Upper lobe of right lung (tissue), 1 donor: ENCODE data around the gene EGR2. TPM values are rescaled to one million over a fixed set of nuclear protein-coding genes. Genes with fewer than 3 reads are reported as not detected.

Experiments used
- ATAC-seq: fragments of 200-7000 bp; cut with Tn5 transposase; one replicate; pipeline ENCODE4 v1.9.1; 2020; ENCODE audit warnings: mild to moderate bottlenecking, moderate library complexity
- DNase-seq: peaks from one replicate; pipeline ENCODE4 v3.0.0-alpha.2; 2020
- H3K27ac ChIP-seq: fragments of 200-600 bp; one replicate; pipeline ENCODE4 v1.8.0; 2022
- H3K27me3 ChIP-seq: fragments of 200-600 bp; one replicate; pipeline ENCODE4 v1.8.0; 2022; ENCODE audit warnings: mild to moderate bottlenecking
- H3K36me3 ChIP-seq: fragments of 200-600 bp; one replicate; pipeline ENCODE4 v1.8.0; 2022
- H3K4me1 ChIP-seq: fragments of 200-600 bp; one replicate; pipeline ENCODE4 v1.8.0; 2022
- H3K4me3 ChIP-seq: fragments of 200-600 bp; one replicate; pipeline ENCODE4 v1.8.0; 2022; ENCODE audit warnings: mild to moderate bottlenecking
- H3K9me3 ChIP-seq: fragments of 200-600 bp; one replicate; pipeline ENCODE4 v1.8.0; 2022
- CTCF ChIP-seq: fragments of 200-600 bp; IDR thresholded peaks from one replicate; pipeline ENCODE4 v1.8.0; 2022; ENCODE audit warnings: antibody characterized with exemption
- intact Hi-C: fragments of 100-400 bp; cut with DNase I; formaldehyde crosslinking; loops from one replicate; pipeline ENCODE4 v1.11.0; 2022
- total RNA-seq: library from RNA; stranded (reverse); fragmentation: NEBNext Ultra II Directional; extraction: Animal tissue kit (Norgen Biotek cat#: 25700); gene quantifications from one replicate; pipeline ENCODE4 v1.2.1, GENCODE V29; 2021
- donor health status: DM: no; HTN: yes; CAD: no; lungs with severe emphysema.

Gene EGR2
- total RNA-seq, 1 donor from 2014 or later = 41.4 TPM

- no peaks in the 10 kb centered on the region for H3K36me3 ChIP-seq
- TF ChIP-seq CTCF = no peak
- intact Hi-C loops = no loop called here
- no peak overlapping the region for H3K4me3 ChIP-seq
- no peaks in the 10 kb centered on the region for H3K27me3 ChIP-seq
- H3K4me1 ChIP-seq = no peaks in the 10 kb centered on the region
- DNase-seq (no peak), ATAC-seq (peak; percentile 85)
- H3K27ac ChIP-seq = no peak overlapping the region
- no peaks in the 10 kb centered on the region for H3K9me3 ChIP-seq
Measured at GRCh38 chr10:62830679-62831078, 14.5 kb upstream of the EGR2 start.

- no peak overlapping the region for H3K27ac ChIP-seq
- ATAC-seq = no peak
- no peak overlapping the region for H3K4me3 ChIP-seq
- no peaks in the 10 kb centered on the region for H3K4me1 ChIP-seq
- H3K9me3 ChIP-seq = no peaks in the 10 kb centered on the region
- no peaks in the 10 kb centered on the region for H3K27me3 ChIP-seq
- no peaks in the 10 kb centered on the region for H3K36me3 ChIP-seq
- no peak for TF ChIP-seq CTCF
- intact Hi-C loops = no loop called here
- no peak for DNase-seq
Measured at GRCh38 chr10:62829622-62830021, 13.5 kb upstream of the EGR2 start.

GRCh38 chr10:62826273-62826672 is 10.1 kb upstream of the EGR2 start:
- Histone ChIP-seq H3K9me3 (no peaks in the 10 kb centered on the region), H3K4me3 (no peak overlapping the region), H3K36me3 (no peaks in the 10 kb centered on the region), H3K27me3 (peaks cover 4% of the 10 kb centered on the region), H3K27ac (no peak overlapping the region), H3K4me1 (no peaks in the 10 kb centered on the region)
- no peak for TF ChIP-seq CTCF
- ATAC-seq = no peak
- intact Hi-C loops = no loop called here
- no peak for DNase-seq

- H3K27me3 ChIP-seq = peaks cover 18% of the 10 kb centered on the region
- no peak for TF ChIP-seq CTCF
- no peak for DNase-seq
- no peaks in the 10 kb centered on the region for H3K9me3 ChIP-seq
- intact Hi-C loops = no loop called here
- no peaks in the 10 kb centered on the region for H3K36me3 ChIP-seq
- H3K4me3 ChIP-seq = no peak overlapping the region
- peaks cover 16% of the 10 kb centered on the region for H3K4me1 ChIP-seq
- ATAC-seq = no peak
- no peak overlapping the region for H3K27ac ChIP-seq
Measured at GRCh38 chr10:62820586-62820985, 4.4 kb upstream of the EGR2 start.

- Histone ChIP-seq H3K27ac (no peak overlapping the region), H3K9me3 (no peaks in the 10 kb centered on the region), H3K4me3 (no peak overlapping the region), H3K36me3 (no peaks in the 10 kb centered on the region), H3K27me3 (peaks cover 31% of the 10 kb centered on the region), H3K4me1 (peaks cover 28% of the 10 kb centered on the region)
- intact Hi-C loops = loop anchor here (10.0 kb wide), 1 partner anchor 375 kb away; no protein-coding TSS in a partner anchor
- ATAC-seq (no peak), DNase-seq (no peak)
- TF ChIP-seq CTCF = no peak
Measured at GRCh38 chr10:62819141-62819920, 3.2 kb upstream of the EGR2 start.
